RPMI8226 (cell line): ENCODE data around the gene DXO.

Experiments used
- DNase-seq: peaks from one replicate; pipeline ENCODE4 v3.0.0-alpha.2; 2015

DXO gene

GRCh38 chr6:31920811-31921210 lies 51.1 kb downstream of the DXO start:
- DNase-seq, result no peak
